ENCODE data around the gene FAM124B.
A peak's percentile ranks its signal among the peaks of the same experiment; 100 is the strongest.

The FAM124B gene, protein sequence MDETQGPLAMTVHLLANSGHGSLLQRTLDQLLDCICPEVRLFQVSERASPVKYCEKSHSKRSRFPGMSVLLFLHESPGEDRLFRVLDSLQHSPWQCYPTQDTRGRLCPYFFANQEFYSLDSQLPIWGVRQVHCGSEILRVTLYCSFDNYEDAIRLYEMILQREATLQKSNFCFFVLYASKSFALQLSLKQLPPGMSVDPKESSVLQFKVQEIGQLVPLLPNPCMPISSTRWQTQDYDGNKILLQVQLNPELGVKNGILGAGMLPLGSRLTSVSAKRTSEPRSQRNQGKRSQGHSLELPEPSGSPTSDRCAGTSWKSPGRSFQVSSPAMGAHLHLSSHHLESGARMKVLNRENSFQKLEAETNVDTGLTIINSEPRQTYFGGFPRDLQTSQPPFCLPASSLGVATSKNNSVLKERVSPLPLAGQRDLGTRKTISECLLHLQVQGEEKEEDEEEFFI

DNA sequence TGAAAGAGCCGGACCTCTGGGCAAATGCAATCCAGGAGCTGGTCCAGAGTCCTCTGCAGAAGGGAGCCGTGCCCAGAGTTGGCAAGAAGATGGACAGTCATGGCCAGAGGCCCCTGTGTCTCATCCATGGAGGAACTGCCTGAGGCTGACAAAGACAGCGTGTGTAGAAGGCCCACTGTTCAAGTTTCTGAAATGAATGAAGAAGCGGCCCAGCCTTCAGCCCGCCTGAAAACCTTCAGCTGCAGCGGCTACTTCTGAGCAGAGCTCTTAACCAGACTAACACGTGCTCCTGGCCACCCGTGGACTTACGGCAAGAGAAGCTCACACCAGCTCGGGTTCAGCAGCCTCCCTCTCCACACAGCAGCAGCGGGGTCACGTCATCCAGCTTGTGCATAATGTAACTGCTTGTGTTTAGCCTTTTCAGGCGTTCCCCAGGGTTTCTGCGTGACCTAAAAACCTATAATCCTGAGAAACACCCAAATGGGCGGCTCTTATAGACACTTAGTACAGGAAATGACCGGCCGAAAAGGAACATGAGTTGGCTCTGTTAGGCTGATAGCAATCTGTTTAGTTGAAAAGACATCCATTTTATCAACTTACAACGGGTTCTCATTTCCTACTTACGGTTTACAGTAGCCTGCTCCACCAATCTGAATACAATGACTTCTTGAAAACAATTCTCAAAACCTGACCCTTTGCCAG, at the start of gene FAM124B:
TSS of gene FAM124B (minus strand) at position 467 of the 702 bp plus-strand sequence. CDS start at position 128, 339 bp downstream.
- peak; percentile 49 to 64 for DNase-seq (ENCODE audit: low spot score in 2 of 2)

DNA sequence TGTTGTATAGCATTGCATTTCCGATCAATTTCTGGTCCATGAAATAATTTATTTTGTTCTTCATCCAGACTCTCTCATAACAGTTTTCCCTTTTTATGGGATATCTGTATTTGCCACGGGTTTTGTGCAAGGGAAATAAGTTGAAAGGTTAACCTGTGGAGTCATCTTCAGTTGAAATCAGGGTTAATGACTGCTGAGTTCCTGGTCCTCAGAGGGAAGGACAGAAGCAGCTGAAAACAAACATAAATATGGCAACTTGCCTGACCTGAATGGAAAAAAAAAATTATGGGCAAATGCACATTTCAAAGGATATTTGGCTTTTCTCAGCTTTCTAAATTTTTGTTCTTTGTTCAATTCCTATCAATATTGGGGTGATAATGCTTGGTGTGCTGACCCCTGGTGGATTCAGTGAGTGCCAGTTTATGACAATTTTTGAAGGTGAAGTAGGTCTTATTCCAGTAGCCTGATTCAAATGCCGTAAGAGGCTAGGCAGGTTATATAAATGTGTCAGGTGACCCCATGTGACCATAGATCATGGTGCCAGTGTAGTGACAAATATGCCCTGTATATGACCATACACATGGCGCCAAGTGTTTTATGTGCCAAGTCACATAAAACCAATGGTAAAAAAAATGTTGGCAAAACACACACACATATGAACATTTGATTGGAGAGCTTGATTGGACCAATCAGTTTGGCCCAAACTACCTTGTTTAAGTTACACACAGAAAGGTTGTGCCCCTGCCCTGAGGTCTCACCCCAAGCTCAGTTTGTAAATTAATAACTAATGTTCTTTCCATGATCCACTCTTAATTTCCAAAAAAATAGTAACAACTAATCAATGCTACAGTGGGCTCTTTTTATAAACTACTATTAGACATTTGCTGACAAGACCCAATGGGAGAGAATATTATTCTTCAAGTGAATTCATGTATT, 47.6 kb upstream of the FAM124B start:
- no peaks in the 10 kb centered on the region for H3K36me3 ChIP-seq (replicated peaks)
- no peak overlapping the region for H3K4me3 ChIP-seq
- peak; percentile 21 for DNase-seq (ENCODE audit: low spot score in 2 of 2)
- H3K9me3 ChIP-seq: no peaks in the 10 kb centered on the region
- H3K27me3 ChIP-seq (ENCODE audit: low read depth): no peaks in the 10 kb centered on the region
- in situ Hi-C loops (cut with MboI; ENCODE audit: low sequenced_read_pairs): no loop called here
- no peaks in the 10 kb centered on the region for H3K4me1 ChIP-seq

More for the DNA sequence above, at the start of gene FAM124B:
- H3K4me1 ChIP-seq: peaks cover 19% of the 10 kb centered on the region
- in situ Hi-C loops (cut with MboI; ENCODE audit: low sequenced_read_pairs): no loop called here
- peak within 1 kb of the TSS; percentile 21 for H3K4me3 ChIP-seq
- no peaks in the 10 kb centered on the region for H3K36me3 ChIP-seq (replicated peaks)
- H3K9me3 ChIP-seq: no peaks in the 10 kb centered on the region
- H3K27me3 ChIP-seq (ENCODE audit: low read depth): no peaks in the 10 kb centered on the region

DNA sequence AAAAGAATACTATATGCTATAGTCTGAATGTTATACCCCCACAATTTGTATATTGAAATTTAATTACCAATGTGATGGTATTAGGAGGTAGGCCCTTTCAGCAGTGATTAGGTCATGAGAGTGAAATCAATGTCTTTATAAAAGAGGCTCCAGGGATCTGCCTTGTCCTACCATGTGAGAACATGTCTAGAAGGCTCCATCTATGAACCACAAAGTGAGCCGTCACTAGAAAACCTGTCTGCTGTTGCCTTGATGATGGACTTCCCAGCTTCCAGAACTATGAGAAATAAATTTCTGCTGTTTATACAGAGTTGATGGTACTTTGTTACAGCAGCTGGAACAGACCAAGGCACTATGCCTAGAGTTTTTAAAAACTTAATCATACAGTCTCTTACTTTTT, 46.3 kb upstream of the FAM124B start:
- no peaks in the 10 kb centered on the region for H3K4me1 ChIP-seq
- no peak for DNase-seq (ENCODE audit: low spot score in 2 of 2)
- no peaks in the 10 kb centered on the region for H3K27me3 ChIP-seq (ENCODE audit: low read depth)
- in situ Hi-C loops (cut with MboI; ENCODE audit: low sequenced_read_pairs): no loop called here
- H3K4me3 ChIP-seq: no peak overlapping the region
- no peaks in the 10 kb centered on the region for H3K36me3 ChIP-seq (replicated peaks)
- H3K9me3 ChIP-seq: no peaks in the 10 kb centered on the region

DNA sequence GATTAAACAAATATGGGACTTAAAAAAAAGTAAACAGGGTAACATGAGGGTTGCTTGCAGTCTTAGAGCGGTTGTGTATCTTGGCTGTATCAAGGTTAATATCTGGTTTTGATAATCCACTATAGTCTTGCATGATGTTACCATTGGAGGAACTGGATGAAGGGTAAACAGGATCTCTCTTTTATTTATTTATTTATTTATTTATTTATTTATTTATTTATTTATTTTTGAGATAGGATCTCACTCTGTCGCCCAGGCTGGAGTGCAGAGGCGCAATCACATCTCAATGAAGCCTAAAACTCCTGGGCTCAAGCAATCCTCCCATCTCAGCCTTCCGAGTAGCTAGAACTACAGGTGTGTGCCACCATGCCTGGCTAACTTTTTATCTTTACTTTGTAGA, 42.9 kb upstream of the FAM124B start:
- DNase-seq (ENCODE audit: low spot score in 2 of 2): no peak
- H3K27me3 ChIP-seq (ENCODE audit: low read depth): no peaks in the 10 kb centered on the region
- H3K4me3 ChIP-seq: no peak overlapping the region
- H3K4me1 ChIP-seq: no peaks in the 10 kb centered on the region
- no peaks in the 10 kb centered on the region for H3K36me3 ChIP-seq (replicated peaks)
- no peaks in the 10 kb centered on the region for H3K9me3 ChIP-seq
- in situ Hi-C loops (cut with MboI; ENCODE audit: low sequenced_read_pairs): no loop called here

DNA sequence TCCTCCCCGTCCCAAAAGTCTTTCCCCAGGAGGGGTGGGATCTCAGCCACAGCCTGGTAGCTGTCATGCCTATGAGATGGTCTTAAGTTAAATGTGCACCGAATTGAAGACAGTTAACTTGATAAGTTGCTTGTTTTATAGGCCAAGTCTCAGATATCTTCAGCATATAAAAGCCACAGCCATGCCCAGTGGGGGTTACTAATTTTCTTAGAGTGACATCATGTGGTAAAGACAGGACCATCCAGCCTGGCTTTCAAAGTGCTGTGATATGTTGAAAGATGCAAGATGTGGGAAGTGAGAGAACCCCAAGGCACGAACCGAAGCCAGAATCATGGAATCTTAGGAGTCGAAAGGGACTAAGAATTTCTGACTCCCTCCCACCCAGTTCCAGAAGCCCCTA, 42.1 kb upstream of the FAM124B start:
- no peaks in the 10 kb centered on the region for H3K9me3 ChIP-seq
- no peak overlapping the region for H3K4me3 ChIP-seq
- no peaks in the 10 kb centered on the region for H3K4me1 ChIP-seq
- in situ Hi-C loops (cut with MboI; ENCODE audit: low sequenced_read_pairs): no loop called here
- H3K36me3 ChIP-seq (replicated peaks): no peaks in the 10 kb centered on the region
- no peaks in the 10 kb centered on the region for H3K27me3 ChIP-seq (ENCODE audit: low read depth)
- no peak for DNase-seq (ENCODE audit: low spot score in 2 of 2)

DNA sequence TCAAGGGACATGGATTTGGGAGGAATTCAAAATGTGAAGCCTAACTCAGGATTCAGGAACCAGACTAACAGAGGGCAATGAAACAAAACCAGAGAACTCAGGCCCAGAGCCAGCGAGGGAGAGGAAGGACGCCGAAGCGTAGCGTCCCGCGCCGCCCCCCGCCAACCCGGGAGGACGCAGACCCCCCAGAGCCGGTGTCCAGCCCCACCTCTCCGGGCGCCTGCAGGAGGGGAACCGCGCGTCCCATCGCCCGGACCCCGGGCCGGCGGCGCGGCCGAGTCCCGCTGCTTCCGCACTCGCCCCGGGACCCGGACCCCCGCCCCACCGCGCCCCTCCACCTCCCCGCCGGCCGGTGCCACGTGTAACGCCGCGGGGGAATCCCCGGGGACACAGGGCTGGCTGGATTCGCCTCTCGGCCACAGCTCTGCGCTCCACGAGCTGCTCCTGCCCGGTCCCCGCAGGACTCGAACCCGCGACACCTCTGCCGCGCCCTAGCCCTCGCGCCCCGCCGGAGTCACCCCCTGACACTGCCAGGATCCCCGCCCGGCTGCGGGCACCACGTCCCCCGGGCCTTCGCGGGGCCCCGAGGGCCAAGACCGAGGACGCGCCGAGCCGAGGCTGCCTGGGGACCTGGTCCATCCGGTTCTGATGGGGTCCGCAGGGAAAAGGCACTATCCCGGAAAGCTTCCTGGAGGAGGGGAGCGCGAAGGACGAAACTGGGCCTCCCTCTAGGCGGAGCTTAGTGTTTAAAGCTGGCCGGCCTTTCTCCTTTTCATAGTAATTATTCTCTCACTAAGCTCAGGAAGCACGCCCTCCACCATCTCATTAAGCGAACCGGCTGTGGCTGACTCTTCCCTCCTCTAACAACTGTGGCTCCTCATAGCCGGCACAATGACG, 40.4 kb upstream of the FAM124B start:
- no peaks in the 10 kb centered on the region for H3K36me3 ChIP-seq (replicated peaks)
- in situ Hi-C loops (cut with MboI; ENCODE audit: low sequenced_read_pairs): no loop called here
- H3K4me1 ChIP-seq: no peaks in the 10 kb centered on the region
- no peaks in the 10 kb centered on the region for H3K9me3 ChIP-seq
- H3K27me3 ChIP-seq (ENCODE audit: low read depth): no peaks in the 10 kb centered on the region
- no peak for DNase-seq (ENCODE audit: low spot score in 2 of 2)
- no peak overlapping the region for H3K4me3 ChIP-seq

DNA sequence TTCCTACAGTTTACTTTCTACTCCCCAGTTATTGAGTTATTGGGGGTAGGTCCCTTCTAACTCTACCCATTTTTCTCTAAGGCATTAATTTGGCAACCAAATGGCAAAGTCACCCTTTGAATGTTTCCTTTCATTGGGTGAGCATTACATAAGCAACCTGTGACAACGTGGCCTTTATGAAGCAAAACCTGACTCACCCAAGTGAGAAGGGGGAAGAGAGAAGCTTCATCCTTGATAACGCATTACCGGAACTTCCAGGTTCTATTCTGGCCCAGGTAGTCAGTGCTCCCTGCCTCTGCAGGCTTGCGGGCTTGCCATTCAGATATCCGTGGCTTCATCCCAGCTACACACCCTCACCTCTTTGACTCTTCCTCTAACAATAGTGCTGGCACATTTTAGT, 39.1 kb upstream of the FAM124B start:
- Histone ChIP-seq H3K36me3 (replicated peaks) (no peaks in the 10 kb centered on the region), H3K4me3 (no peak overlapping the region), H3K27me3 (ENCODE audit: low read depth) (no peaks in the 10 kb centered on the region), H3K4me1 (no peaks in the 10 kb centered on the region), H3K9me3 (no peaks in the 10 kb centered on the region)
- in situ Hi-C loops (cut with MboI; ENCODE audit: low sequenced_read_pairs): no loop called here
- DNase-seq (ENCODE audit: low spot score in 2 of 2): no peak

DNA sequence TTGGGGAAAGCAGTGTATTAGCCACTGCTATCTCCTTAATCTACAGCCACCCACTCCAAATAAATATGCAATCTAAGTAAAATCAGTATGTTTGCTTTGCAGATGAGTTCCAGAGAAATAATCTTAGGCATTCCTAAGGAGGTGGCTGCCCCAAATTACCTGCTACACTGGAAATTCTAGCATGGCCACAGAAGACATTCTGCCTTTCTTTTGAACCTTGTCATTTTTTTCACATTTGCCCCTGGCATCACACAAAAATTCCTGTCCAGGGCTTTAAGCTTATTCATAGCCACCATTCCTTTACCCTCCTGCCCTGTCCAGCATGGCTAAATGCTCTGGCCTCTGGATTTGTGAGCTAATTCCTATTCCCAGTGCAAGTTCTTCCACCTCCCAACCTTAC, 36.8 kb upstream of the FAM124B start:
- H3K4me3 ChIP-seq: no peak overlapping the region
- no peaks in the 10 kb centered on the region for H3K9me3 ChIP-seq
- no peaks in the 10 kb centered on the region for H3K36me3 ChIP-seq (replicated peaks)
- H3K4me1 ChIP-seq: peaks cover under 1% of the 10 kb centered on the region; the same call in 1 of the 2 replicates
- no peak for DNase-seq (ENCODE audit: low spot score in 2 of 2)
- H3K27me3 ChIP-seq (ENCODE audit: low read depth): no peaks in the 10 kb centered on the region
- in situ Hi-C loops (cut with MboI; ENCODE audit: low sequenced_read_pairs): no loop called here

DNA sequence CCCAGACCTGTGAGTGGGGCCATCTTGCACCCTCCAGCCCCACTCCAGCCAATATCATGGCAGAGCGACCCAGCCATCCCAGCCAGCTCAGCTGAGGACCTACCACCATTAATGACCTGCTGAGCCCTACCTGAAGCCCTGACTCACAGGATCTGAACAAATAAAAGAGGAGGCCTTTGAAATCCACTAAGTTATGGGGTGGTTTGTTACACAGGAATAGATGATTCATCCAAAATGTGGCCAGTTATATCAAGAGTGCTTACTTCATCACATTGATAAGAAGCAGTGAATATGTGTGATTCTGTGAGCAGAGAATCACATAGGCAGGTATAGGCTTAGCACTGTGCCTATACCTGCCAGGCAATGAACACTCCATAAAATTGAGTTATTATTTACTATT, 34.7 kb upstream of the FAM124B start:
- in situ Hi-C loops (cut with MboI; ENCODE audit: low sequenced_read_pairs): no loop called here
- Histone ChIP-seq H3K9me3 (no peaks in the 10 kb centered on the region), H3K27me3 (ENCODE audit: low read depth) (no peaks in the 10 kb centered on the region), H3K36me3 (replicated peaks) (no peaks in the 10 kb centered on the region), H3K4me3 (no peak overlapping the region), H3K4me1 (peaks cover 2% of the 10 kb centered on the region; the same call in 1 of the 2 replicates)
- no peak for DNase-seq (ENCODE audit: low spot score in 2 of 2)

DNA sequence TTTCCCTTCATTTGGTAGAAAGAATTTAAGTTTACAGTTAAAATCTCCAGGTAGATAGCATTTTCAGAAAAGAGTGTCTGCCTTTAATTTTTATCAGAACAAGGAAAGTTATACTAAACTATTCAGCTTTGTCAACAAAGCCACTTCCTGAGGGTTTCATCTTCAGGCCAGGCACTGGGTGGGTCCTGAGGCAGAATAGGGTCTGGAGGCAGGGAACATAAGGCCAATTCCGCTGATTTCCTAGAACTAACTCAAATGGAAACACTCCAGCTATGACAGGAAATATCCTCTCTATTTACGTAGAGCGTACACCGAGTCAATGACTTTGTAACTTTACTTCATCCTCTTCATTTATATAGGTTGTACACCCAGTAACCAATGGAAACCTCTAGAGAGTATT, 32.7 kb upstream of the FAM124B start:
- Histone ChIP-seq H3K9me3 (no peaks in the 10 kb centered on the region), H3K36me3 (replicated peaks) (no peaks in the 10 kb centered on the region), H3K27me3 (ENCODE audit: low read depth) (no peaks in the 10 kb centered on the region), H3K4me3 (no peak overlapping the region), H3K4me1 (peaks cover 2% of the 10 kb centered on the region; the same call in 1 of the 2 replicates)
- no peak for DNase-seq (ENCODE audit: low spot score in 2 of 2)
- in situ Hi-C loops (cut with MboI; ENCODE audit: low sequenced_read_pairs): no loop called here

DNA sequence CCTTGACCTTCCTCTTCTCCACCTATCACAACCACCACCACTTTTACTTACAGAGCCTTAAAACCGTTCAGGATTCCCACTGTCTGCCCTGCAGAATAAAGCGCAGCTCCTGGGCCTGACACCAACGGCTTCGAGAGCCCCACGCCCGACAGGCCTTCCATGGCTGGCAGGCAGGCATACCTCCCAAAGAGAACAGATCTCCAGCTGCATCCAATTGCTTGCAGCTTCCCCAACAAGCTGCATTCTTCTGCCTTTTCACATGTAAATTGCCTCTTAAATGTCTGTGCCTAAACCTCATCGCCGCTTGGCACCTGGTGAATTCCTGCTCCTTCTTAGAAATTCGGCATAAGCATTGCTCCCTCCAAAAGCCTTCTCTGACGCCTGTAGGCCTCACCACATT, 31.5 kb upstream of the FAM124B start:
- Histone ChIP-seq H3K36me3 (replicated peaks) (no peaks in the 10 kb centered on the region), H3K4me1 (peaks cover 2% of the 10 kb centered on the region; the same call in 1 of the 2 replicates), H3K9me3 (no peaks in the 10 kb centered on the region), H3K27me3 (ENCODE audit: low read depth) (no peaks in the 10 kb centered on the region), H3K4me3 (no peak overlapping the region)
- in situ Hi-C loops (cut with MboI; ENCODE audit: low sequenced_read_pairs): no loop called here
- peak; percentile 47 to 54 for DNase-seq (ENCODE audit: low spot score in 2 of 2)

DNA sequence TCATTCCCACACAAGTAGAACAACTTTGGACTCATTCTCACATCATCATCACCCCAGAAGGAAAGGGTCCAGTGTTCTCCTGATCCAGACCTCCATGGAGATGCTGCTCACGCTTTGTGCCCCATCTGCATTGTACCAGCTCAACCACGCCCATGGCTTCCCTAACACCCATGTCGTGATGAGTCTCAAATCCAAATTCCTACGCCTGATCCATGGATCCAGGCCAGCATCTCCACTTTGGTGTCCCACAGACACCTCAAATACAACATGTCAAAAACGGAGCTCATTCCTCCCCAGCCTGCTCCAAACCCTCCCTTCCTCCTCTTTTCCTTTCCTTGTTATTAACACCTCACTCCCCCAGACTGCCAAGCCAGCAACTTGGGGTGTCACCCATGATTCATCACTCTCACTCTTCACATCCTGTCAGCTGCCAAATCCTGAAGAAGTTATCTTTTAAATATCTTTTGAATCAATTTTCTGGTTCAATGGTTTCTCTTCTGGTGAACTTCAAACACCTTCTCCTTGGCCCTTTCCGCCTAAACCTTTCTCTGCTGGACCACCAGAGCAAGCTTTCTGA, 30.2 kb upstream of the FAM124B start:
- Histone ChIP-seq H3K9me3 (no peaks in the 10 kb centered on the region), H3K36me3 (replicated peaks) (no peaks in the 10 kb centered on the region), H3K27me3 (ENCODE audit: low read depth) (no peaks in the 10 kb centered on the region), H3K4me1 (peaks cover 2% of the 10 kb centered on the region; the same call in 1 of the 2 replicates), H3K4me3 (no peak overlapping the region)
- in situ Hi-C loops (cut with MboI; ENCODE audit: low sequenced_read_pairs): no loop called here
- no peak for DNase-seq (ENCODE audit: low spot score in 2 of 2)
